A549 (cell line): Measurements from ENCODE around the gene ZCCHC17.

Experiments
- CBX8 ChIP-seq: fragments of 200-600 bp; sonication (generic); IDR thresholded peaks from 2 replicates; pipeline ENCODE4 v1.6.1; 2016
- CTCF ChIP-seq: fragments of >200 bp; sonication (Bioruptor Twin); formaldehyde crosslinking; IDR thresholded peaks from 3 replicates; pipeline ENCODE4 v1.5.1; 2016
- PHF8 ChIP-seq: fragments of 200-600 bp; sonication (generic); IDR thresholded peaks from 2 replicates; pipeline ENCODE4 v1.6.1; 2016; ENCODE audit warnings: low read depth, mild to moderate bottlenecking, antibody characterized with exemption, moderate library complexity, borderline replicate concordance
- POLR2A ChIP-seq: IDR thresholded peaks from 2 replicates; pipeline ENCODE4 v1.6.1; 2012; ENCODE audit warnings: mild to moderate bottlenecking, low read length

- TF ChIP-seq PHF8 (no peak), CTCF (no peak), POLR2A (no peak), CBX8 (no peak)
Observed at GRCh38 chr1:31324093-31324492, 27.3 kb downstream of the ZCCHC17 start.
